Stimulated activated CD4-positive, alpha-beta T cell treated with anti-CD3 and anti-CD28 coated beads, Interleukin-12 subunit alpha, Interleukin-12 subunit beta, amount 100 ng/mL, for 24 hours (primary cell): ENCODE measurements around the gene TDRD3.
"Not testable (repeated sequence)": the region's sequence is repeated elsewhere in the genome, so short reads cannot be mapped to it uniquely, and the experiment has no call there.

Source experiments
- DNase-seq, 2 experiments: peaks; one replicate each; pipeline ENCODE4 v3.0.0-alpha.2; 2020; ENCODE audit warnings: low read depth in 2 of 2

TDRD3 gene

GRCh38 chr13:60398907-60399589 lies 2.0 kb downstream of the TDRD3 start:
- DNase-seq: no peak

- no peak for DNase-seq
Observed at GRCh38 chr13:60402022-60402421, 5.0 kb downstream of the TDRD3 start.

- no peak for DNase-seq
Observed at GRCh38 chr13:60407095-60407494, 10.1 kb downstream of the TDRD3 start.

- not testable (repeated sequence) for DNase-seq
Observed at GRCh38 chr13:60407852-60408251, 10.8 kb downstream of the TDRD3 start.

GRCh38 chr13:60409574-60410292 lies 12.7 kb downstream of the TDRD3 start:
- DNase-seq: not testable (repeated sequence)

GRCh38 chr13:60410299-60410698 lies 13.3 kb downstream of the TDRD3 start:
- no peak for DNase-seq

GRCh38 chr13:60411464-60411863 lies 14.4 kb downstream of the TDRD3 start:
- no peak for DNase-seq

GRCh38 chr13:60411983-60412382 lies 15.0 kb downstream of the TDRD3 start:
- no peak for DNase-seq

- no peak for DNase-seq
Observed at GRCh38 chr13:60412909-60413616, 16.0 kb downstream of the TDRD3 start.

- no peak for DNase-seq
Observed at GRCh38 chr13:60414177-60414576, 17.2 kb downstream of the TDRD3 start.

GRCh38 chr13:60417734-60418133 lies 20.7 kb downstream of the TDRD3 start:
- no peak for DNase-seq

GRCh38 chr13:60418954-60419353 lies 21.9 kb downstream of the TDRD3 start:
- DNase-seq: no peak

- DNase-seq: no peak
Observed at GRCh38 chr13:60425332-60425731, 28.3 kb downstream of the TDRD3 start.

GRCh38 chr13:60426075-60426474 lies 29.1 kb downstream of the TDRD3 start:
- no peak for DNase-seq

GRCh38 chr13:60427285-60427684 lies 30.3 kb downstream of the TDRD3 start:
- DNase-seq: no peak

- no peak for DNase-seq
Observed at GRCh38 chr13:60431108-60431700, 34.2 kb downstream of the TDRD3 start.

- DNase-seq: no peak
Observed at GRCh38 chr13:60433505-60433904, 36.5 kb downstream of the TDRD3 start.

GRCh38 chr13:60435762-60436374 lies 38.8 kb downstream of the TDRD3 start:
- DNase-seq: no peak

GRCh38 chr13:60439201-60439600 lies 42.2 kb downstream of the TDRD3 start:
- no peak for DNase-seq

- DNase-seq: no peak
Observed at GRCh38 chr13:60441761-60442160, 44.7 kb downstream of the TDRD3 start.

GRCh38 chr13:60448907-60449510 lies 52.0 kb downstream of the TDRD3 start:
- no peak for DNase-seq

GRCh38 chr13:60453490-60453889 lies 56.5 kb downstream of the TDRD3 start:
- DNase-seq: no peak
